KMS-11 (cell line): ENCODE data around the gene LRRC7.
A peak's percentile ranks its signal among the peaks of the same experiment; 100 is the strongest.

Experiments
- H2AFZ ChIP-seq: fragments of 200-600 bp; sonication (generic); 2 replicates; pipeline ENCODE4 v1.6.1; 2016; ENCODE audit warnings: antibody characterized with exemption, mixed run types, low read depth
- H3K27ac ChIP-seq: fragments of 200-600 bp; sonication (generic); 2 replicates; pipeline ENCODE4 v1.6.1; 2016; ENCODE audit warnings: mild to moderate bottlenecking, mixed run types
- H3K27me3 ChIP-seq: fragments of 200-600 bp; sonication (generic); 2 replicates; pipeline ENCODE4 v1.6.1; 2017; ENCODE audit warnings: mild to moderate bottlenecking, low read depth, mixed run types, moderate library complexity; ENCODE audit not compliant: insufficient read depth
- H3K36me3 ChIP-seq: fragments of 200-600 bp; sonication (generic); 2 replicates; pipeline ENCODE4 v1.6.1; 2017; ENCODE audit warnings: mild to moderate bottlenecking, mixed run types; ENCODE audit not compliant: insufficient read depth
- H3K4me1 ChIP-seq: fragments of 200-600 bp; sonication (generic); 2 replicates; pipeline ENCODE4 v1.6.1; 2016; ENCODE audit warnings: mild to moderate bottlenecking, low read depth, mixed run types; ENCODE audit not compliant: poor library complexity, severe bottlenecking
- H3K4me2 ChIP-seq: fragments of 200-600 bp; sonication (generic); 2 replicates; pipeline ENCODE4 v1.7.0; 2016; ENCODE audit warnings: mild to moderate bottlenecking, mixed run types
- H3K4me3 ChIP-seq: fragments of 200-600 bp; sonication (generic); IDR thresholded peaks from 2 replicates; pipeline ENCODE4 v1.6.1; 2017; ENCODE audit warnings: low read depth, low read length, mixed read lengths; ENCODE audit not compliant: insufficient read depth
- H3K79me2 ChIP-seq: fragments of 200-600 bp; sonication (generic); 2 replicates; pipeline ENCODE4 v1.6.1; 2016; ENCODE audit warnings: low read depth, mixed run types; ENCODE audit not compliant: insufficient read depth
- H3K9ac ChIP-seq: fragments of 200-600 bp; sonication (generic); 2 replicates; pipeline ENCODE4 v1.6.1; 2016; ENCODE audit warnings: mild to moderate bottlenecking, mixed run types
- H4K20me1 ChIP-seq: fragments of 200-600 bp; sonication (generic); 2 replicates; pipeline ENCODE4 v1.6.1; 2016; ENCODE audit warnings: mild to moderate bottlenecking, mixed run types; ENCODE audit not compliant: insufficient read depth
- CTCF ChIP-seq: fragments of 200-600 bp; sonication (generic); conservative IDR thresholded peaks from 2 replicates; pipeline ENCODE4 v1.6.1; 2017; ENCODE audit warnings: low read depth, mild to moderate bottlenecking, antibody characterized with exemption, low read length, moderate library complexity, mixed read lengths

LRRC7 gene

GRCh38 chr1:69794831-69795230, 227.1 kb downstream of the LRRC7 start:
- TF ChIP-seq CTCF = no peak
- H3K4me1 ChIP-seq = no peaks in the 10 kb centered on the region
- no peak overlapping the region for H3K4me2 ChIP-seq
- no peaks in the 10 kb centered on the region for H3K27me3 ChIP-seq
- H3K36me3 ChIP-seq = no peaks in the 10 kb centered on the region
- H4K20me1 ChIP-seq = no peaks in the 10 kb centered on the region
- no peaks in the 10 kb centered on the region for H3K79me2 ChIP-seq
- H3K9ac ChIP-seq = no peak overlapping the region
- H2AFZ ChIP-seq = no peak overlapping the region
- no peak overlapping the region for H3K27ac ChIP-seq
- H3K4me3 ChIP-seq = no peak overlapping the region

GRCh38 chr1:69814926-69815325, 247.2 kb downstream of the LRRC7 start:
- H3K4me2 ChIP-seq = peak overlapping the region; percentile 34; the same call in 1 of the 2 replicates
- no peaks in the 10 kb centered on the region for H3K27me3 ChIP-seq
- H3K27ac ChIP-seq = peak overlapping the region; percentile 46
- no peaks in the 10 kb centered on the region for H3K36me3 ChIP-seq
- H3K4me1 ChIP-seq = peaks cover 18% of the 10 kb centered on the region
- H4K20me1 ChIP-seq = no peaks in the 10 kb centered on the region
- H2AFZ ChIP-seq = peak overlapping the region; percentile 12; the same call in 1 of the 2 replicates
- H3K79me2 ChIP-seq = no peaks in the 10 kb centered on the region
- TF ChIP-seq CTCF = no peak
- no peak overlapping the region for H3K4me3 ChIP-seq
- H3K9ac ChIP-seq = no peak overlapping the region

- H3K4me1 ChIP-seq = no peaks in the 10 kb centered on the region
- no peaks in the 10 kb centered on the region for H3K36me3 ChIP-seq
- no peaks in the 10 kb centered on the region for H4K20me1 ChIP-seq
- TF ChIP-seq CTCF = no peak
- no peak overlapping the region for H3K27ac ChIP-seq
- H3K27me3 ChIP-seq = no peaks in the 10 kb centered on the region
- H3K4me2 ChIP-seq = no peak overlapping the region
- no peak overlapping the region for H3K4me3 ChIP-seq
- no peak overlapping the region for H3K9ac ChIP-seq
- H2AFZ ChIP-seq = no peak overlapping the region
- H3K79me2 ChIP-seq = no peaks in the 10 kb centered on the region
These were observed 257.2 kb downstream of the LRRC7 start for GRCh38 chr1:69824932-69825331.

- H3K79me2 ChIP-seq = no peaks in the 10 kb centered on the region
- no peak overlapping the region for H2AFZ ChIP-seq
- H3K27me3 ChIP-seq = no peaks in the 10 kb centered on the region
- no peak overlapping the region for H3K9ac ChIP-seq
- no peaks in the 10 kb centered on the region for H3K4me1 ChIP-seq
- no peak for TF ChIP-seq CTCF
- no peak overlapping the region for H3K4me2 ChIP-seq
- no peaks in the 10 kb centered on the region for H4K20me1 ChIP-seq
- H3K4me3 ChIP-seq = no peak overlapping the region
- no peak overlapping the region for H3K27ac ChIP-seq
- H3K36me3 ChIP-seq = no peaks in the 10 kb centered on the region
These were observed 260.0 kb downstream of the LRRC7 start for GRCh38 chr1:69827732-69828131.
